ENCODE results near the gene TGFBR3.

The TGFBR3 gene

GRCh38 chr1:91724644-91725043 is 161.3 kb downstream of the TGFBR3 start:
- DNase-seq (ENCODE audit: extremely low read depth, low read depth): no peak
- TF ChIP-seq, protein P1, sequence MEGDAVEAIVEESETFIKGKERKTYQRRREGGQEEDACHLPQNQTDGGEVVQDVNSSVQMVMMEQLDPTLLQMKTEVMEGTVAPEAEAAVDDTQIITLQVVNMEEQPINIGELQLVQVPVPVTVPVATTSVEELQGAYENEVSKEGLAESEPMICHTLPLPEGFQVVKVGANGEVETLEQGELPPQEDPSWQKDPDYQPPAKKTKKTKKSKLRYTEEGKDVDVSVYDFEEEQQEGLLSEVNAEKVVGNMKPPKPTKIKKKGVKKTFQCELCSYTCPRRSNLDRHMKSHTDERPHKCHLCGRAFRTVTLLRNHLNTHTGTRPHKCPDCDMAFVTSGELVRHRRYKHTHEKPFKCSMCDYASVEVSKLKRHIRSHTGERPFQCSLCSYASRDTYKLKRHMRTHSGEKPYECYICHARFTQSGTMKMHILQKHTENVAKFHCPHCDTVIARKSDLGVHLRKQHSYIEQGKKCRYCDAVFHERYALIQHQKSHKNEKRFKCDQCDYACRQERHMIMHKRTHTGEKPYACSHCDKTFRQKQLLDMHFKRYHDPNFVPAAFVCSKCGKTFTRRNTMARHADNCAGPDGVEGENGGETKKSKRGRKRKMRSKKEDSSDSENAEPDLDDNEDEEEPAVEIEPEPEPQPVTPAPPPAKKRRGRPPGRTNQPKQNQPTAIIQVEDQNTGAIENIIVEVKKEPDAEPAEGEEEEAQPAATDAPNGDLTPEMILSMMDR (IDR thresholded peaks at IDR 0.05; ENCODE audit: low read depth, low read length): no peak

DNA sequence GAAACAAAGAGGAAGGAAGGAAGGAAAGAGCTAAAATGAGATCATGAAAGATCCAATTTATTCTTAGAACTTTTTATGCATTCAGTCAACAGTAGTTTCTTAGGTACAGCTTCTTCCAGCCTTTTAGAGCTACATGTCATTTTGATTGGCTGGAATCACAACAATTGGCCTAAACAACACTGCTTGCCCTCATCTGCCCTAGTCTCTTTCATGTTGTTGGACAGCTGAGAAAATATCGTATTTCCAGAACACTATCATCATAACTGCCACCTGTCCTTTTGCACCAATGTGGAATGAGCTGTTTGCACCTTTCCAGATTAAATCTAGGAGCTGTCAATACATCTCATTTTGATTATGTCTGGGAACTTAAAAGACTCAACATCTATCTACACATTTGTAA is 161.7 kb downstream of the TGFBR3 start:
- TF ChIP-seq, protein P1 (IDR thresholded peaks at IDR 0.05; ENCODE audit: low read depth, low read length): no peak
- no peak for DNase-seq (ENCODE audit: extremely low read depth, low read depth)

- DNase-seq (ENCODE audit: extremely low read depth, low read depth): no peak
- TF ChIP-seq, protein P1 (IDR thresholded peaks at IDR 0.05; ENCODE audit: low read depth, low read length): no peak
These were observed 165.9 kb downstream of the TGFBR3 start for GRCh38 chr1:91720044-91720443.

- DNase-seq (ENCODE audit: extremely low read depth, low read depth): no peak
- TF ChIP-seq, protein P1 (IDR thresholded peaks at IDR 0.05; ENCODE audit: low read depth, low read length): no peak
These were observed 167.1 kb downstream of the TGFBR3 start for GRCh38 chr1:91718877-91719276.

DNA sequence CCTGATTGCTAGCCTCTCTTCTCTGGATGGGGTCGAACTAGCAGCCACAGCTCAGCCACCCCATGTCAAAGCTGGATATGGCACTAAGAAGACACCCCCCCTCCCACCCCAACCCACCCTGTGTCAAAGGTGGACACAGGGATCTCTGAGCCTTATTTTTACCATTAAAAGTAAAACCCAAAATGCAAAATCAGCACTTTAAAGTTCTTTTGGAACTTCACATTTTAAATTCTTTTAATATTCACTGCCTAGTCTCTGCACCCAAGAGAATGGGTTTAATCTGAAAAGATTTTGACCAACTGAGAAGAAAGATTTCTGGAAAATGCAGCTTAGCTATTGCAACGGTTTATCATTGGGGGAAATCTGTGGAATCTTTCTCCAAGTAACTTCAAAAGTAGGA is 167.6 kb downstream of the TGFBR3 start:
- DNase-seq (ENCODE audit: extremely low read depth, low read depth): no peak
- TF ChIP-seq, protein P1 (IDR thresholded peaks at IDR 0.05; ENCODE audit: low read depth, low read length): no peak

- DNase-seq (ENCODE audit: extremely low read depth, low read depth): no peak
- TF ChIP-seq, protein P1 (IDR thresholded peaks at IDR 0.05; ENCODE audit: low read depth, low read length): no peak
These were observed 168.1 kb downstream of the TGFBR3 start for GRCh38 chr1:91717839-91718238.

- DNase-seq (ENCODE audit: extremely low read depth, low read depth): no peak
- TF ChIP-seq, protein P1 (IDR thresholded peaks at IDR 0.05; ENCODE audit: low read depth, low read length): no peak
These were observed 169.6 kb downstream of the TGFBR3 start for GRCh38 chr1:91716339-91716738.
